ENCODE data around the gene TOR1B. TPM values are rescaled to one million over a fixed set of nuclear protein-coding genes. Genes with fewer than 3 reads are reported as not detected.

The TOR1B gene
- total RNA-seq, 2 donors from 2014 or later = 15.2 to 16.9 TPM

- Histone ChIP-seq H3K4me3 (ENCODE audit: low read length) (no peak overlapping the region), H3K36me3 (ENCODE audit: control insufficient read depth, insufficient read depth, low read length) (peaks cover 34% of the 10 kb centered on the region), H3K9me3 (ENCODE audit: control insufficient read depth, low read length) (no peaks in the 10 kb centered on the region), H3K4me1 (ENCODE audit: control insufficient read depth, insufficient read depth, low read length) (no peaks in the 10 kb centered on the region), H3K27ac (ENCODE audit: low read depth, low read length) (no peak overlapping the region), H3K27me3 (ENCODE audit: control insufficient read depth, insufficient read depth, low read length, poor library complexity, severe bottlenecking) (no peaks in the 10 kb centered on the region), H3K9ac (ENCODE audit: extremely low read depth, low read length, poor library complexity, severe bottlenecking) (no peak overlapping the region)
- no peak for TF ChIP-seq CTCF (conservative IDR thresholded peaks at IDR 0.05)
- 93 to 95% methylated on average over 9 to 11 of the region's 11 CpGs for WGBS, 2 experiments (ENCODE audit: insufficient coverage in 1 of 2, insufficient read length in 1 of 2)
- no peak for DNase-seq
- Mint-ChIP-seq H3K9me3 (no peaks in the 10 kb centered on the region), H3K36me3 (ENCODE audit: low read depth) (peaks cover 56% of the 10 kb centered on the region), H3K4me1 (no peaks in the 10 kb centered on the region), H3K27me3 (ENCODE audit: insufficient read depth) (peaks cover 2% of the 10 kb centered on the region), H3K4me3 (no peak overlapping the region), H3K27ac (peak overlapping the region; percentile 7)
Measured at GRCh38 chr9:129809346-129809745, 6.4 kb downstream of the TOR1B start.

GRCh38 chr9:129810116-129810515 is 7.1 kb downstream of the TOR1B start:
- DNase-seq = no peak
- no peak overlapping the region for H3K27ac ChIP-seq (ENCODE audit: low read depth, low read length)
- Mint-ChIP-seq H3K9me3 (no peaks in the 10 kb centered on the region), H3K36me3 (ENCODE audit: low read depth) (peaks cover 62% of the 10 kb centered on the region), H3K27me3 (ENCODE audit: insufficient read depth) (peaks cover 2% of the 10 kb centered on the region), H3K4me3 (no peak overlapping the region), H3K27ac (no peak overlapping the region), H3K4me1 (no peaks in the 10 kb centered on the region)
- TF ChIP-seq CTCF (conservative IDR thresholded peaks at IDR 0.05) = no peak
- H3K9me3 ChIP-seq (ENCODE audit: control insufficient read depth, low read length) = no peaks in the 10 kb centered on the region
- H3K36me3 ChIP-seq (ENCODE audit: control insufficient read depth, insufficient read depth, low read length) = peaks cover 36% of the 10 kb centered on the region
- 94 to 100% methylated on average over 1 to 11 of the region's 11 CpGs for WGBS, 2 experiments (ENCODE audit: insufficient coverage in 1 of 2, insufficient read length in 1 of 2)
- no peak overlapping the region for H3K4me3 ChIP-seq (ENCODE audit: low read length)
- H3K9ac ChIP-seq (ENCODE audit: extremely low read depth, low read length, poor library complexity, severe bottlenecking) = no peak overlapping the region
- H3K27me3 ChIP-seq (ENCODE audit: control insufficient read depth, insufficient read depth, low read length, poor library complexity, severe bottlenecking) = no peaks in the 10 kb centered on the region
- no peaks in the 10 kb centered on the region for H3K4me1 ChIP-seq (ENCODE audit: control insufficient read depth, insufficient read depth, low read length)

GRCh38 chr9:129810788-129811187 is 7.8 kb downstream of the TOR1B start:
- no peak overlapping the region for H3K9ac ChIP-seq (ENCODE audit: extremely low read depth, low read length, poor library complexity, severe bottlenecking)
- Mint-ChIP-seq H3K27me3 (ENCODE audit: insufficient read depth) (peaks cover 2% of the 10 kb centered on the region), H3K4me3 (no peak overlapping the region), H3K9me3 (no peaks in the 10 kb centered on the region), H3K36me3 (ENCODE audit: low read depth) (peaks cover 65% of the 10 kb centered on the region), H3K4me1 (no peaks in the 10 kb centered on the region), H3K27ac (no peak overlapping the region)
- H3K4me1 ChIP-seq (ENCODE audit: control insufficient read depth, insufficient read depth, low read length) = no peaks in the 10 kb centered on the region
- H3K27me3 ChIP-seq (ENCODE audit: control insufficient read depth, insufficient read depth, low read length, poor library complexity, severe bottlenecking) = no peaks in the 10 kb centered on the region
- H3K4me3 ChIP-seq (ENCODE audit: low read length) = no peak overlapping the region
- peaks cover 43% of the 10 kb centered on the region for H3K36me3 ChIP-seq (ENCODE audit: control insufficient read depth, insufficient read depth, low read length)
- no peak overlapping the region for H3K27ac ChIP-seq (ENCODE audit: low read depth, low read length)
- DNase-seq = no peak
- WGBS, 2 experiments (ENCODE audit: insufficient coverage in 1 of 2, insufficient read length in 1 of 2) = 96 to 100% methylated on average over 4 to 6 of the region's 6 CpGs
- no peak for TF ChIP-seq CTCF (conservative IDR thresholded peaks at IDR 0.05)
- H3K9me3 ChIP-seq (ENCODE audit: control insufficient read depth, low read length) = no peaks in the 10 kb centered on the region

Measured in endodermal cell (in vitro differentiated cells).